NCI-H82 treated with DMSO at 0.1 percent for 48 hours (cell line): ENCODE results near the gene KISS1.

Experiments used
- DNase-seq: peaks from one replicate; lab custom pipeline; 2025; ENCODE audit not compliant: unreplicated experiment; lab: John Stamatoyannopoulos, UW

The KISS1 gene

GRCh38 chr1:204141131-204141530, 55.2 kb downstream of the KISS1 start:
- DNase-seq: no peak
